Skin of body (tissue), 2 donors: ENCODE results near the gene FUBP3. TPM values are rescaled to one million over a fixed set of nuclear protein-coding genes. Genes with fewer than 3 reads are reported as not detected.
A peak's percentile ranks its signal among the peaks of the same experiment; 100 is the strongest.

Source experiments
- DNase-seq: peaks from one replicate; lab custom pipeline; 2025; lab: John Stamatoyannopoulos, UW
- total RNA-seq: library from RNA; depleted of rRNA; stranded (reverse); fragments of >200 nt; gene quantifications from one replicate; pipeline ENCODE4 v1.2.3, GENCODE V29; 2014

Gene FUBP3, protein sequence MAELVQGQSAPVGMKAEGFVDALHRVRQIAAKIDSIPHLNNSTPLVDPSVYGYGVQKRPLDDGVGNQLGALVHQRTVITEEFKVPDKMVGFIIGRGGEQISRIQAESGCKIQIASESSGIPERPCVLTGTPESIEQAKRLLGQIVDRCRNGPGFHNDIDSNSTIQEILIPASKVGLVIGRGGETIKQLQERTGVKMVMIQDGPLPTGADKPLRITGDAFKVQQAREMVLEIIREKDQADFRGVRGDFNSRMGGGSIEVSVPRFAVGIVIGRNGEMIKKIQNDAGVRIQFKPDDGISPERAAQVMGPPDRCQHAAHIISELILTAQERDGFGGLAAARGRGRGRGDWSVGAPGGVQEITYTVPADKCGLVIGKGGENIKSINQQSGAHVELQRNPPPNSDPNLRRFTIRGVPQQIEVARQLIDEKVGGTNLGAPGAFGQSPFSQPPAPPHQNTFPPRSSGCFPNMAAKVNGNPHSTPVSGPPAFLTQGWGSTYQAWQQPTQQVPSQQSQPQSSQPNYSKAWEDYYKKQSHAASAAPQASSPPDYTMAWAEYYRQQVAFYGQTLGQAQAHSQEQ
- total RNA-seq, result 37.9 TPM

DNA sequence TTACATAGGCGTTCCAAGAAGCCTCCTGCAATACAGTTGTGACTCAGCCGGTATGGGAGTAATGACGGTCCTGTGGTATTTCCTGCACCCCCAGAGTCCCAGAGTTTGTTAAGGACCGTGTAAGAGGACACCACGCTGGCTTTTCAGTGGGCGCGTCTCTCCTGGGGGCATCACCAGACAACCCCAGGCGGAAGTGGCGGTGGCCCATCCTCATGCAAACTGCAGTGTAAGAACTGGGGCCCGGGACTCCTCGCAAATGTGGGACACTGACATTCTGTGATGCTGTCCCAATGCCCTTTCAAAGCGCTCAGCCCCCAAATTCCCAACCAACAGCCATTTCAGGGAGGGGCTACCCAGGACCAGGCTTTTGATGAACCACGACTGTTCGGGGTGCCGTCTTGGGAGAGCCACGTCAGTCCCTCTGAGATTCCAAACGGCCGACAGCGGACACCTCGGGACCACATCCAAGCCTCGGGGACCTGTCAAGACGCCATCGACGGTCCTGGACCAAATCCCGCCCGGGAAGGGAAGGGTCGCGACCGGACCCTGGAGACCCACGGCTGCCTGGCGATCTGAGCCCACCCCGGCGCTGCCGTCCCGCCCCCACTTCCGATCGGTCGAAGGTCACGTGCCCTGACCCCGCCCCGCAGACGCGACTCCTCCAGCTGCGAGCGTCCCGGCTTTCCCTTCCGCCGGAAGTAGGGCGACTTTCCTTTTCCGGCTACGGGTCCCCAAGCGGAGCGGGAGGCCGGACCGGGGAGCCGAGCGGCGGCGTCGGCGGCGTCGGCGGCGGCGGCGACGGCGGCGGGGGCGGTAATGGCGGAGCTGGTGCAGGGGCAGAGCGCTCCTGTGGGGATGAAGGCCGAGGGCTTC is at the start of gene FUBP3:
Gene FUBP3, plus strand, starts transcription at position 713 of the 873 bp plus-strand sequence. Its CDS starts 104 bp downstream, at position 817.
- DNase-seq, result peak; percentile 84

DNA sequence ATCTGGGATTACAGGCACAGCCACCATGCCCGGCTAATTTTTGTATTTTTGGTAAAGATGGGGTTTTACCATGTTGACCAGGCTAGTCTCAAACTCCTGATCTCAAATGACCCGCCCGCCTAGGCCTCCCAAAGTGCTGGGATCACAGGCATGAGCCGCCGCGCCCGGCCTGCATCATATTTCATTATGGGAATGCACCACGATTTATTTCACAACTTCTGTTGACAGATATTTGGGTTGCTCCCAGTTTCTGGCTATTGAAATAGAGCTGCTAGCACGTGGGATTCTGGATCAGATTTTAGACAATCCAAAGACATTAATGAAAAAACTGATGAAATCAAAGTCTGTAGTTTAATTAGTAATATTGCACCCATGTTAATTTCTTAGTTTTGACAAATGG is 48.4 kb upstream of the FUBP3 start:
- peak; percentile 15 for DNase-seq

DNA sequence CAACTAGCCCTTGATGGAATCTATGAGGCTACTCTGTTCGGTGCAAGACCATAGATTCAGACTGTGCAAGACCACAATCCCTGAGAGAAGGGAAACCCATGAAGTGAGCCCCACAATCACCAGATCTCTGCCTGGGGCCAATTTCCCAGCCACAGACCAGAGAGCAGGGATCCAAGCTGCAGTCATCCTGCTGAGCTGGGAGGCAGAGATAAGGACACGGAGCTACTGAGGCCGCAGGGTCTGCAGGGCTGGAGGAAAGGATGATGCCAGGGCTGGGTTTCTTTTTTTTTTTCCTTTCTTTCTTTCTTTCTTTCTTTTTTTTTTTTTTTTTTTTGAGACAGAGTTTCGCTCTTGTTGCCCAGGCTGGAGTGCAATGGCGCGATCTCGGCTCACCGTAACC is 47.7 kb upstream of the FUBP3 start:
- no peak for DNase-seq

DNA sequence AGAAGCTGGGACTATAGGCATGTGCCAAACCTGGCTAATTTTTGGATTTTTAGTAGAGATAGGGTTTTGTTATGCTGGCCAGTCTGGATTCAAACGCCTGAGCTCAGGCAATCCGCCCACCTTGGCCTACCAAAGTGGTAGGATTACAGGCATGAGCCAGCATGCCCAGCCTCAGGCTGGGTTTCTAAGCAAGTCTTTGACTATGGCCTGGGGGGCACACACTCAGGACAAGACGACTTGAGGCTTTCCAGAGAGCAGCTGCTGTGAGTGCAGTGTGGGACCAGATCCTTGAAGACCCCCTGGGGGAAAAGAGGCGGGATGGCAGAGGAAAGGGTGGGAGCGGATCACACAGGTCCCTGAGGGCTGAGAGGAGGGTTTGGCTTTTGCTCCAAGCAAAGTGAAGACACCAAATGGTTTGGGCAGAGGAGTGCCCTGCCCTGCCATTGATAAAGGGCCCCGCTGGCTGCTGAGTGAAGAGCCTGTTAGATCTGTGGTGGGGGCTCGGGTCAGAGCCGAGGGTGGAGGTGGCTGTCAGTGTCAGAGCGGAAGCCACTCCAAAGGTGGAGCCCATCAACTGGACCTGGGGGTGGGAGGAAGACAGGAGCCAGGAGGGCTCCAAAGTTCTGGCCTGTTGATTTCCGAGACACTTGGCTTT is 46.8 kb upstream of the FUBP3 start:
- no peak for DNase-seq

DNA sequence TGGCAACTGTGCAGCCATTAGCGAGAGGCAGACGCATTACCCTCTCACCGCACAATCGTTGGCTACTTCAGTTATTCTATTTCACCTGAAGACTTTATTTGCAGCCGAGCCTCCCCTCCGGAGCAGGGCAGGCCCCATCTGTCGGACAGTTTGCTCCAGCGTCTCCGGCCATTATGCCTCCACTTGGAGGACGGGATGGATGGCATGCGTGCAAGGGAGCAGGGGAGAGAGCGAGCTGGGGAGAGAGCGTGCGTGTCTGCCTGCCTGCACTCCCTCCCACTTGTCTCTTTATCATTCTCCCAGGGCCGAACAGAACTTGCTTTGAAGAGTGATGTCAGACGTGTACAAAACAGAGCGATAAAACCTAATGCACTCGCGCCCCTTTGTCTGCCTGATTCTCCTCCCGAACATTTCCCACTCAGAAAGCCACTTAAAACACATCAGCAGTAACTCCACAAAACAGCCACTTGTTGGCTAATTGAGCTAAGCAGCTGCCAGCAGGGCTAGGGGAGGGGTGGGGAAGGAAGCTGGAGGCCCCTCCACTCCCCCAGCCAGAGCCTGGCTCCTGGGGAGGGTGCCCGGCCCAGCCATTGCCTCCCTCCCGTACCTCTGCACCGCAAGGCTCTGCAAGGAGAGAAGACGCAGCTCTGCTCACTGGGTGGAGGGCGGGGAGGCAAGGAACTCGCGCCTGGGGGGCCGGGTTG is 43.4 kb upstream of the FUBP3 start:
- no peak for DNase-seq

DNA sequence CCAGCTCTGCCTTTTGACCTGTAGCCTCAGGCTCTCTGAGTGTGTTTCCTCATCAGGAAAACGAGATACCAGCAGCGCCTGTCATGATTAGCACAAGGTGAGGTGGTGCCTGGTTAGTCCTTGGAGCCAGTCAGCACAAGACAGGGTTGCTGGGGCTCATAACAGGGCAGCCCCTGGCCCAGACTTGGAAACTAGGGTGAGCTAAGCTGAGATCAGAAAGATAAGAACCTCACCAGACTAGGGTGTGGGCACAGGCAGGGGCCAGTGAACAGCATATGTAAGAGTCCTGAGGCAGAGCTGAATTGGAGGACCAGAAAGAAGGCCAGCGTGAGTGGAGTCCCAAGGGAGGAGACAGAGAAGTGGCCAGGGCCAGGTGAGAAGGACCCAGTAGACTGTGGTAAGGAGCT is 42.7 kb upstream of the FUBP3 start:
- DNase-seq, result no peak

DNA sequence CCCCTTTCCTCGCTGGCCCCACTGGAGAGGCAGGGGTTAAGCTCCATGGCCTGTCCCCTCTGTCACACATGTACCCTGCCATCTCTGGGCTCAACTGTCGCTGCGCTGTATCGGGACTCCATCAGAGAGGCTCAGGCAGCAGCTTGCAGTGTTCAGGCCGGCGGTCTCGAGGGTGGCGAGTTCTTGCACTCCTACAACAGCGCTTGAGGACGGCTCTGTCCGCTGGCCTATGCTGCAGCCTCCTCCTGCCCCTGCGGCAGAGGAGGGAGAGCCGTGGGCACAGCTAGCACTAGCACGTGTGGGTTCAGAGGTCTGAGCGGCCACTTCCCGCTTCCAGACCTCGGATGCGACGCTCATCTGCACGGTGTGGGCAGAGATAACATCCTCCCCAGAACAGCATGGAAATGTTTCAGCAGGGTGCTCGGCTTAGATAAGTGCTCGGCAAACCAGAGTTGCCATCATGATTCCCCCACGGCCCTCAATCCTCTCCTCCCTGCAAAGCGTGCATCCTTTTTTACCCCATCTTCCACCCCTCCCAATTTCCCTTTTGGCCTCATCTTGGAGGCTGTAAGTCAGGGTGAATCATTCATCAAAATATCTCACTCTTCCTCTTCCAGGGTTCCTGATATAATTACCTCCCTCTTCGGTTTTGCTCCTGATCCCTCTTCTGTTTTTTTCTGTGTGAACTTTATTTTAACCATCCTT is 41.9 kb upstream of the FUBP3 start:
- no peak for DNase-seq

DNA sequence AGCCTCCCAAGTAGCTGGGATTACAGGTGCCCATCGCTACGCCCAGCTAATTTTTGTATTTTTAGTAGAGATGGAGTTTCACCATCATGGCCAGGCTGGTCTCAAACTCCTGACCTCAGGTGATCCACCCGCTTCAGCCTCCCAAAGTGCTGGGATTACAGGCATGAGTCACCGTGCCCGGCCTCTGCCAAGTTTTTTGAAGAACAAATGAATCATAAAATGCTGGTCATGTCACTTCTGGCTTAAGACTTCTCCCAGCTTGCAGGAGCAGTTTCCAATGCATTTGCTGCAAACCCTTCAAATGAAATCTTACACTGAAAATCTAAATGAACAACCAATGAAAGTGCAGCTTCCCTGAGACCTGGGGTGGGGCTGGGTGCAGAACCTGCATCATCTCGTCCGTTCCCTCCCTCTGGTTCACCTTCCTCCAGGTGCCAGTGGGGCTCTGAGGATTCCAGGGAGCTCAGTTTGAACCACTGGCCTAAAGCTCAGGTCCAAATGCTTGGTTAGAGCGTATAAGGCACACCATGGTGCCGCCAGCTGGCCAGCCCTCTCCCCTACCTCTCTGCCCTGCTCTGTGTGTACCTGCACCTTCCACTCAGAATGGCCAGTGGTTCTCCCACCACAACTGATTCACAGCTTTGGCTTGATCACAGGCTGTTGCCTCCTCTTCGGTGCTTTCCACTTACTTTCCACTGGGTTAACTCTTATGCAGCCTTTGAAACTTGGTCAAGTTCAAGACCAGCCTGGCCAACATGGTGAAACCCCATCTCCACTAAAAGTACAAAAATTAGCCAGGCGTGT is 39.8 kb upstream of the FUBP3 start:
- DNase-seq, result no peak

DNA sequence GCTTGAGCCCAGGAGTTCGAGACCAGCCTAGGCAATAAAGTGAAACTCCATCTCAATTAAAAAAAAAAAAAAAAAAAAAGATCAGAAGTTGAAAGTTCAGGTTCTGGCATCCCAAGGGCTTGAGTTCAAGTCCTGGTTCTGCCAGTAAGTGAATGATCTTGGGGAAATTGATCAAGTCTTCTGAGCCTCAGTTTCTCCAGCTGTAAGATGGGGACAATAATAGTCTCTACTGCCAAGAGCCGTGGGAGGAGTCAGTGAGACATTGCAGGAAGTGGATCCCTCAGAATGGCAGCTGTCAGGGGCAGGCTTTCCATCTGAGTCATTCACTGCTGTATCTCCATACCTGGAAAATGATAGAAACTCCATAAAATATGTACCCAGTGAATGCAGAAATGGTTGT is 37.8 kb upstream of the FUBP3 start:
- no peak for DNase-seq

DNA sequence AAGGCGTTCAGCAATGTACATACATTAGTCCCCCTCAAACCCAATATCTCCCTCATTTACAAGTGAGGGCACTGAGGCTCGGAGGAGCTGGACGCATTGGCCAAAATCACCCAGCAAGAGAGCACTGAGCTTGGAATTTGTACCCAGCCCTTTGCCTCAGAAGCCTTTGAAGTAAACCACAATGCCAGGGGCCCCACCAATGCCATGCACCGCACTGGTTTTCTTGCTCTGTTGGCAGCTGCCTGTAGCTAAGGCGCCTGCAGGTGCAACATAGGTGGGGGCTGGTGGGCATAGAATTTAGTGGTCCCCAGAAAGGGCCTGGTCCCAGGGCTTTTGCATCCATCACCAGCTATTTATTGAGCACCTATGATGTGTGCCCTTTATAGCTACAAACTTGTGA is 37.3 kb upstream of the FUBP3 start:
- no peak for DNase-seq

DNA sequence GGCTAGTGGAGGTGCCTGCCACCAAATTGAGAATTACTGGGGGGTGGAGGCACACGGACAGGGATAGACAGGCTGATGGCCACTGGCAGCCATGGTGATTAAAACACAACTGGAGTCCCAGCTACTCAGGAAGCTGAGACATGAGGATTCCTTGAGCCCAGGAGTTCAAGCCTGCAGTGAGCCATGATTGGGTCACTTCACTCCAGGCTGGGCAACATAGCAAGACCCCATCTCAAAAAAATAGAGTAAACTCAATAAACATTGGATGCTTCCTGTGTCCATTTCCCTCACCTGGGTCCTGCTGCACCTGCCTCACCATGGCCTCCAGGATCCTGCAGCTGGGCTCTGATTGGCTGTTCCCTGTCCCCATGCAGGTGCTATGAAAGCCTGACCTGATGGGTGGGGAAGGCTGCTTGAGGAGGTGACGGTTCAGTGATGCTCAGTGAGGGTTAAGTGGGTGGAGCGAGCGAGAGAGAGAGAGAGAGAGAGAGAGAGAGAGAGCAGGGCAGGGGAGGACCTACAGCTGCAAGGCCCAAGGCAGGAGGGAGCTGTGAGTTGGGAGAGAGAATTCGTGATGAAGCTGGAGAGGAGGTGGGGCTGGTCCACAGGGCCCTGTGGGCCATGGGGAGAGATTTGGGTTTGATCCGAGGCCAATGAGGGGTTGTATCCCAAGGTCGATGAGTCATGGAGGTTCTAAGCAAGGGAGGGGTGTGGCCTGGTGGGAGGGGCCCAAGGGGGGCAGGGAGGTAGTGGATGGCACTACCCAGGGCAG is 36.7 kb upstream of the FUBP3 start:
- DNase-seq, result no peak

DNA sequence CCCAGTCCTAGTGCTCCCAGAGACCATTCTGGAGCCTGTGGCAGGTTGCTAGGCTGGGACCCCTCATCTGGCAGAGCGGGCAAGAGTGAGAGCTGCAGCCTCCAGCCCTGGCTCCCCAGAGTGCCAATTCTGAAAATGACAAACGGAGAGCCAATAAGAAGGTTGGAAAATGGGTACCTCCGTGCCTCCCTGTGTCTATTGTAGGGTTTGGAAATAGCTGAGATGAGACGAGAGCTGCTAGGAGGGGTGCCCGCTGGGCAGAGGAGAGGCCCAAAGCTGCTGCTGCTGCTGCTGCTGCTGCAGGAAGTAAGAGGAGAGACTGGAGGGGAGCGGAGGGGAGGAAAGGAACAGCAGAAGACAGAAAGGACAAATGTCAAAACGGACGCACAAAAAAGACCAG is 36.0 kb upstream of the FUBP3 start:
- DNase-seq, result no peak

DNA sequence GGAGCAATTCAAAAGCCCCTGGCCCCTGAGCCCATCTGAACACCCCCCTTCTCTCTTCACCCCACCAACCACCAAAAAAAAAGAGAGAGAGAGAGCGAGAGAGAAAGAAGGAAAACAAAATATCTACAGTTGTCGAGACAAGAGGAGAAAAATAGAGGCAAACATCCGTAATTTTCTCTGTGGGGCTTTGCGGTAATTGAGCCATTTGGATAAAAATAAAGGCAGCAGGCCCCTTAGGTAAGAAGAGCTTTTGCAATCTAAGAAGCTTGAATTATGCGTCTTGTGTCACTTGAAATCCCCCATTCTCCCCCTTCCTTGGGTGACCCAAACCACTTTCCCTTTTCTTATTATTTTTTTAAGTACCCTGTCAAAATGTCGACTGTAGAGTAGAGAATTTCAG is 35.5 kb upstream of the FUBP3 start:
- no peak for DNase-seq

DNA sequence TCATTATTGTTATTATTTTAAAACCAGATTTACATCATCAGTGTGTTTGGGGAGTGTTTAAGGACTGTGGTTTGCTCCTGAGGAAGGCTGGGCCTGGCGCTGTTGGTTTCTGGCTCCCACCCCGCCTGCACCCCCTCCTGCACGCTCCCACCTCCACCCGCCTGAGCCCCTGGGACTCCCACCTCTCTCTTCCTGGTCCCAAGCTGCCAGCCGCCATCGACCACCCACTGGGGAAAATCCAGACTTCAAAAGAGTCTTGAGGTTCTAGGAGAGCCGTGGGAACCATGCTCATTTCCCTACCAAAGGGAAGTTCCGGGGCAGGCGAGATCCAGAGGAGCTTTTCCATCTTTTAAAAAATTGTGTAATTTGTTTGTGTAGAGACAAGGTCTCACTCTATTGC is 35.0 kb upstream of the FUBP3 start:
- no peak for DNase-seq

DNA sequence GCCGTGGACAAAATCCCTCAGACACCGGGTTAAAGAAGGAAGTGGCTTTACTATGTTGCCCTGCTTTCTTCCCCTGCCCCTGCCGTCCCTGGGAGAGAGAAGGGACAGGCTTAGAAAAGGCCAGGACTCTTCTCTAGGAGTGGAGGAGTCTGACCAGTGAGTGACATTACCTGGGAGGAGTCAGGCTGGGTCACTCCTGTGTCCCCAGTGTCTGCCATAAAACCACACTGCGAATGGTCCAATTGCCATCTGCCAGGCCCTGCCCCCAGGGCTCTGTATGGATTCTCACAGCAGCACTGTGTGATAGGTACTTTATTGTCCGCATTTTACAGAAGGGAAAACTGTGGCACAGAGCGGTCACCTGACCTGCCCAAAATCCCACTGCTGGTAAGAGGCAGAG is 31.3 kb upstream of the FUBP3 start:
- no peak for DNase-seq

DNA sequence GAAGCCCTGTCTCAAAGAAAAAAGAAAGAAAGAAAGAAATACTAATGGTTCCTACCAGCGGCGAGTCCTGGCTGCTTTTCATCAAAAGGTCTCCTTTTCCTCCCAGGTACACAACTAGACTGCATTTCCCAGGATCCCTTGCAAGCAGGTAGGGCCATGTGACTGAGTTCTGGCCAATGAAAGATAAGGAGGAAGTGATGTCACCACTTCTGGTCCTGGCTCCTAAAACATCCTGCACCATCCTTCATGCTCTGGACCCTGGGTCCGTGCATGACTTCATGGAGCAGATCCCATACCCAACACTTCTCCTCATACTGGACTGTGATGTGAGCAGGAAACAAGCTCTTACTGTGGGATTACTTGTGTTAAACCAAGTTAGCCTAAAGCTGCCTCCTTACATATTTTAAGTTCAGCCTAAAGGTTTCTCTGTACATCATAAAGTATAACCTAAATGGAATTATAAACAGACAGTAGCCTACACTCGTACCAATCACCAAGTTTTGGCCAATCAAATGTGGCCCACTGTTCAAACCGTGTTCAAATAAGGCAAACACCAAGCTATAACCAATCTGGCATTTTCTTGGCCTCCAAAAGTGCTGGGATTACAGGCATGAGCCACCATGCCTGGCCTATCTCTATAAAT is 30.2 kb upstream of the FUBP3 start:
- DNase-seq, result no peak

DNA sequence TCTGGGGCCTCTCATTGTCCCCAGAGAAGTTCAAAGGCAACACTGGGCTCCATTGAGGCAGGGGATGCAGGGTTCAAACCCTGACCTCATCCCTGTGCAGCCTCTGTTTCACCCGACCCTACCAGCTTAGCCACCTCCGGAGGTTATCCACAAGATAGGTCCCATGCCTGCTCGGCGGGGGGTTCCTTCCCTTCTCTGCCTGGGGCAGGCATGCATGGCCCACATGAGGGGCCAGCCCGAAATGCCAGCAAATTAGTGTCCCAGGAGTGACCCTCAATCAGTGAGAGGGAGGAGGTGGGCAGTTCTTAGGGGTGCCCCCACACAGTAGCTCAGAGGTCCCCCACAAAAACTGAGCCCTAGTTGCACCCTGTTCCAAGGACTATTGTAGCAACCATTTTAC is 24.8 kb upstream of the FUBP3 start:
- no peak for DNase-seq

DNA sequence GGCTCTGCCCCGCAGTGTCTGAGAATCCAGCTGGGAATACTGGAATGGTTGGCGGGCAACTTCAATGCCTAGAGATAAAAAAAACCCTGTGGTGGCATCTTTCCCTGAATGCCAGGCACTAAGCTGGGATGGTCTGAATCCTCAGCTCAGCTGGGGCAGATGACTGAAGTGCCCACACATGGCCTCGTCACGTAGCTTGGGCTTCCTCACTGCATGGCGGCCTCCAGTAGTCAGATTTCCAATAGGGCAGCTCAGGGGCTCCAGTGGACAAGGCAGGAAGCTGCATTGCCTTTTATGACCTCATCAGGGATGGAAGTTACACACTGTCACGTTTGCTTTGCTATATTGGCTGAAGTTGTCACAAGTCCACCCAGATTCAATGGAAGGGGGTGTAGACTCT is 24.3 kb upstream of the FUBP3 start:
- no peak for DNase-seq
